HEK293 (cell line): ENCODE measurements around the gene APEX1.

Source experiments
- CTCF ChIP-seq: fragments of 450-650 bp; formaldehyde crosslinking; IDR thresholded peaks from 2 replicates; pipeline ENCODE4 v1.5.1; 2016; ENCODE audit warnings: missing biosample characterization, missing genetic modification characterization
- KLF9 ChIP-seq: fragments of 450-650 bp; formaldehyde crosslinking; IDR thresholded peaks from 2 replicates; pipeline ENCODE4 v1.5.1; 2016; ENCODE audit warnings: missing biosample characterization, missing genetic modification characterization, low read depth
- PRDM10 ChIP-seq: fragments of 450-650 bp; formaldehyde crosslinking; IDR thresholded peaks from 2 replicates; pipeline ENCODE4 v1.5.1; 2016; ENCODE audit warnings: missing biosample characterization, missing genetic modification characterization
- ZNF18 ChIP-seq: fragments of 450-650 bp; formaldehyde crosslinking; IDR thresholded peaks from 2 replicates; pipeline ENCODE4 v1.5.1; 2016; ENCODE audit warnings: missing biosample characterization, missing genetic modification characterization
- ZNF211 ChIP-seq: fragments of 450-650 bp; formaldehyde crosslinking; IDR thresholded peaks from 2 replicates; pipeline ENCODE4 v1.5.1; 2016; ENCODE audit warnings: low read depth, missing biosample characterization, missing genetic modification characterization
- ZNF747 ChIP-seq: fragments of 450-650 bp; formaldehyde crosslinking; IDR thresholded peaks from 2 replicates; pipeline ENCODE4 v1.5.1; 2016; ENCODE audit warnings: missing biosample characterization, missing genetic modification characterization

- no peak for TF ChIP-seq PRDM10 (tag by site-specific recombination)
- TF ChIP-seq ZNF18 (tag by site-specific recombination): no peak
- TF ChIP-seq CTCF: no peak
- TF ChIP-seq ZNF747 (tag by site-specific recombination): no peak
- no peak for TF ChIP-seq ZNF211 (tag by site-specific recombination)
- TF ChIP-seq KLF9: no peak
Measured at GRCh38 chr14:20424851-20425250, 30.2 kb upstream of the APEX1 start.
